ENCODE results near the gene TBC1D9. TPM values are rescaled to one million over a fixed set of nuclear protein-coding genes. Genes with fewer than 3 reads are reported as not detected.

The TBC1D9 gene
- total and polyA plus RNA-seq, 8 donors: 4.9 to 38.2 (median 12.2) TPM

GRCh38 chr4:140706276-140706625 is 49.9 kb downstream of the TBC1D9 start:
- Histone ChIP-seq H3K9me3 (no peaks in the 10 kb centered on the region), H3K4me3 (no peak overlapping the region), H3K36me3 (peaks cover 0 to under 1% (median under 1%) of the 10 kb centered on the region in 4 donors), H3K4me1 (peaks cover 0 to 19% (median 3%) of the 10 kb centered on the region in 4 donors), H3K27ac (no peak overlapping the region), H3K27me3 (no peaks in the 10 kb centered on the region)
- no peak for DNase-seq
- intact Hi-C loops (cut with DNase I; ENCODE audit: low total_unique reads): no loop called here
- TF ChIP-seq EP300 (IDR thresholded peaks at IDR 0.05) (no peak), POLR2AphosphoS5 (IDR thresholded peaks at IDR 0.05) (no peak), POLR2A (IDR thresholded peaks at IDR 0.05) (no peak)
- TF ChIP-seq, protein P1, sequence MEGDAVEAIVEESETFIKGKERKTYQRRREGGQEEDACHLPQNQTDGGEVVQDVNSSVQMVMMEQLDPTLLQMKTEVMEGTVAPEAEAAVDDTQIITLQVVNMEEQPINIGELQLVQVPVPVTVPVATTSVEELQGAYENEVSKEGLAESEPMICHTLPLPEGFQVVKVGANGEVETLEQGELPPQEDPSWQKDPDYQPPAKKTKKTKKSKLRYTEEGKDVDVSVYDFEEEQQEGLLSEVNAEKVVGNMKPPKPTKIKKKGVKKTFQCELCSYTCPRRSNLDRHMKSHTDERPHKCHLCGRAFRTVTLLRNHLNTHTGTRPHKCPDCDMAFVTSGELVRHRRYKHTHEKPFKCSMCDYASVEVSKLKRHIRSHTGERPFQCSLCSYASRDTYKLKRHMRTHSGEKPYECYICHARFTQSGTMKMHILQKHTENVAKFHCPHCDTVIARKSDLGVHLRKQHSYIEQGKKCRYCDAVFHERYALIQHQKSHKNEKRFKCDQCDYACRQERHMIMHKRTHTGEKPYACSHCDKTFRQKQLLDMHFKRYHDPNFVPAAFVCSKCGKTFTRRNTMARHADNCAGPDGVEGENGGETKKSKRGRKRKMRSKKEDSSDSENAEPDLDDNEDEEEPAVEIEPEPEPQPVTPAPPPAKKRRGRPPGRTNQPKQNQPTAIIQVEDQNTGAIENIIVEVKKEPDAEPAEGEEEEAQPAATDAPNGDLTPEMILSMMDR (IDR thresholded peaks at IDR 0.05): no peak
- WGBS, 5 donors: 83 to 96% (median 88%) methylated on average over 2 of the region's 2 CpGs

GRCh38 chr4:140705625-140706275 is 50.4 kb downstream of the TBC1D9 start:
- Histone ChIP-seq H3K4me3 (no peak overlapping the region), H3K27me3 (no peaks in the 10 kb centered on the region), H3K4me1 (peaks cover 0 to 14% (median 3%) of the 10 kb centered on the region in 4 donors), H3K27ac (no peak overlapping the region), H3K9me3 (no peaks in the 10 kb centered on the region), H3K36me3 (peaks cover 0 to 5% (median 5%) of the 10 kb centered on the region in 4 donors)
- intact Hi-C loops (cut with DNase I; ENCODE audit: low total_unique reads): no loop called here
- WGBS, 5 donors: 84 to 94% (median 91%) methylated on average over 8 of the region's 8 CpGs
- no peak for DNase-seq
- TF ChIP-seq POLR2AphosphoS5 (IDR thresholded peaks at IDR 0.05) (no peak), EP300 (IDR thresholded peaks at IDR 0.05) (no peak), POLR2A (IDR thresholded peaks at IDR 0.05) (no peak)
- TF ChIP-seq, protein P1 (IDR thresholded peaks at IDR 0.05): no peak

DNA sequence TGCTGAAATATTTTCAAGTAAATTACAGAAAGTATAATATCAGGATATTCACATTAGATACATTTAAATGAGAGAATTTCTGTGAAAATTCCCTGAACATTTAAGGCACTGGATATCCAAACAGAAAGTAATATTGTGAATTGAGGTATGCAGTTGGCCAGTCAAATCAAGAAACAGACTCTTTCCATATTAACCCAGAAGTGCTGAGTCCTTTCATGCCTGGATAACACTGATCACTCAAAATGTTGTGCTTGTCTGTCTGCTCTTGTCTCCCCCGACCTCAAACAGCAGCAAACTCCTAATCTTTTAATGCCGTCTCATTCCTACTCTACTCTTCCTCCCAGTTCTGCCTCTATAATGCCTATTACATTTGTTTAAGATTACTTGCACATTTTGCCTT is 51.2 kb downstream of the TBC1D9 start:
- Histone ChIP-seq H3K27ac (no peak overlapping the region), H3K4me3 (no peak overlapping the region), H3K27me3 (no peaks in the 10 kb centered on the region), H3K9me3 (no peaks in the 10 kb centered on the region), H3K36me3 (peaks cover 0 to 11% (median 8%) of the 10 kb centered on the region in 4 donors), H3K4me1 (peaks cover 0 to 10% (median 3%) of the 10 kb centered on the region in 4 donors)
- TF ChIP-seq EP300 (IDR thresholded peaks at IDR 0.05): no peak
- TF ChIP-seq POLR2AphosphoS5 (IDR thresholded peaks at IDR 0.05): no peak
- TF ChIP-seq, protein P1 (IDR thresholded peaks at IDR 0.05): no peak
- WGBS, 5 donors: 83 to 92% (median 88%) methylated on average over 2 of the region's 2 CpGs
- intact Hi-C loops (cut with DNase I; ENCODE audit: low total_unique reads): no loop called here
- no peak for DNase-seq

GRCh38 chr4:140704392-140704960 is 51.7 kb downstream of the TBC1D9 start:
- intact Hi-C loops (cut with DNase I; ENCODE audit: low total_unique reads): no loop called here

More at GRCh38 chr4:140704392-140704960, 51.7 kb downstream of the TBC1D9 start:
- H3K4me1 ChIP-seq: peaks cover 0 to 10% (median 3%) of the 10 kb centered on the region in 4 donors
- 84 to 97% (median 91%) methylated on average over 4 of the region's 4 CpGs for WGBS, 5 donors
- no peak overlapping the region for H3K27ac ChIP-seq
- H3K9me3 ChIP-seq: no peaks in the 10 kb centered on the region
- H3K36me3 ChIP-seq: peaks cover 0 to 11% (median 8%) of the 10 kb centered on the region in 4 donors
- no peak overlapping the region for H3K4me3 ChIP-seq
- H3K27me3 ChIP-seq: no peaks in the 10 kb centered on the region
- TF ChIP-seq POLR2AphosphoS5 (IDR thresholded peaks at IDR 0.05) (no peak), EP300 (IDR thresholded peaks at IDR 0.05) (no peak), POLR2A (IDR thresholded peaks at IDR 0.05) (no peak)
- TF ChIP-seq, protein P1 (IDR thresholded peaks at IDR 0.05): no peak
- no peak for DNase-seq
